WTC11 (cell line): Measurements from ENCODE around the gene TBRG1. TPM values are rescaled to one million over a fixed set of nuclear protein-coding genes. Genes with fewer than 3 reads are reported as not detected.

Experiments
- ATAC-seq: fragments of 200-7000 bp; cut with Tn5 transposase; 2 replicates; pipeline ENCODE4 v1.10.0; 2021; ENCODE audit warnings: mild to moderate bottlenecking, moderate library complexity
- CTCF ChIA-PET: fragments of 300-600 bp; sonication (Branson Sonifier 250); formaldehyde crosslinking; loops from one replicate; lab custom pipeline; 2021; ENCODE audit warnings: antibody characterized with exemption; lab: Charles Lee
- POLR2A ChIA-PET: fragments of 350-600 bp; sonication (Branson Sonifier 250); formaldehyde crosslinking; loops from one replicate; lab custom pipeline; 2021; ENCODE audit warnings: antibody characterized with exemption; lab: Charles Lee
- DNase-seq: peaks from one replicate; pipeline ENCODE4 v3.0.0; 2021; ENCODE audit warnings: low spot score
- H3K27ac Mint-ChIP-seq: 2 replicates; pipeline ENCODE4 v1.8.0; 2021; ENCODE audit warnings: mixed read lengths
- H3K27me3 Mint-ChIP-seq: 2 replicates; pipeline ENCODE4 v1.8.0; 2021; ENCODE audit warnings: low read depth, mild to moderate bottlenecking, moderate library complexity, mixed read lengths
- H3K36me3 Mint-ChIP-seq: 2 replicates; pipeline ENCODE4 v1.8.0; 2021; ENCODE audit warnings: mixed read lengths
- H3K4me1 Mint-ChIP-seq: 2 replicates; pipeline ENCODE4 v1.8.0; 2022; ENCODE audit warnings: mixed read lengths
- H3K4me3 Mint-ChIP-seq: 2 replicates; pipeline ENCODE4 v1.8.0; 2021; ENCODE audit warnings: mild to moderate bottlenecking, moderate library complexity, mixed read lengths
- H3K9me3 Mint-ChIP-seq: 2 replicates; pipeline ENCODE4 v1.8.0; 2021; ENCODE audit warnings: mixed read lengths
- CREM ChIP-seq: sonication (generic); formaldehyde crosslinking; IDR thresholded peaks from 2 replicates; pipeline ENCODE4 v1.8.1; 2022; ENCODE audit warnings: mild to moderate bottlenecking, missing genetic modification reagents, moderate library complexity
- CTCF ChIP-seq: fragments of 200-600 bp; IDR thresholded peaks from 2 replicates; pipeline ENCODE4 v1.8.0; 2022; ENCODE audit warnings: antibody characterized with exemption
- E2F1 ChIP-seq: sonication (generic); formaldehyde crosslinking; IDR thresholded peaks from 2 replicates; pipeline ENCODE4 v1.8.0; 2022; ENCODE audit warnings: mild to moderate bottlenecking, missing genetic modification reagents
- E2F4 ChIP-seq: sonication (generic); formaldehyde crosslinking; IDR thresholded peaks from 2 replicates; pipeline ENCODE4 v1.8.1; 2022; ENCODE audit warnings: low read depth, mild to moderate bottlenecking, moderate library complexity, missing genetic modification reagents, borderline replicate concordance
- ERG ChIP-seq: fragments of 250-450 bp; sonication (Bioruptor Pico); IDR thresholded peaks from 2 replicates; pipeline ENCODE4 v1.8.0; 2021; ENCODE audit warnings: mild to moderate bottlenecking
- GABPB1 ChIP-seq: sonication (generic); formaldehyde crosslinking; IDR thresholded peaks from 2 replicates; pipeline ENCODE4 v1.8.1; 2023; ENCODE audit warnings: mild to moderate bottlenecking, missing genetic modification reagents
- HMGXB4 ChIP-seq: sonication (generic); formaldehyde crosslinking; IDR thresholded peaks from 2 replicates; pipeline ENCODE4 v1.8.1; 2023; ENCODE audit warnings: mild to moderate bottlenecking, moderate library complexity, missing genetic modification reagents
- MLX ChIP-seq: sonication (generic); formaldehyde crosslinking; IDR thresholded peaks from 2 replicates; pipeline ENCODE4 v1.8.1; 2023; ENCODE audit warnings: mild to moderate bottlenecking, missing genetic modification reagents, moderate library complexity
- MYBL2 ChIP-seq: sonication (generic); formaldehyde crosslinking; IDR thresholded peaks from 2 replicates; pipeline ENCODE4 v1.8.1; 2023; ENCODE audit warnings: mild to moderate bottlenecking, moderate library complexity, missing genetic modification reagents
- NR3C1 ChIP-seq: sonication (generic); formaldehyde crosslinking; conservative IDR thresholded peaks from 2 replicates; pipeline ENCODE4 v1.8.1; 2023; ENCODE audit warnings: low read depth, mild to moderate bottlenecking, missing genetic modification reagents
- ZNF121 ChIP-seq: sonication (generic); formaldehyde crosslinking; IDR thresholded peaks from 2 replicates; pipeline ENCODE4 v1.8.0; 2023; ENCODE audit warnings: missing genetic modification reagents
- ZNF317 ChIP-seq: sonication (generic); formaldehyde crosslinking; IDR thresholded peaks from 2 replicates; pipeline ENCODE4 v1.8.1; 2023; ENCODE audit warnings: low read depth, mild to moderate bottlenecking, moderate library complexity, missing genetic modification reagents, borderline replicate concordance
- total RNA-seq: library from RNA; stranded (reverse); gene quantifications from 3 replicates; pipeline ENCODE4 v1.2.3, GENCODE V29; 2021
- TF ChIP-seq, protein P1 (sequence below): sonication (generic); formaldehyde crosslinking; conservative IDR thresholded peaks from 2 replicates; pipeline ENCODE4 v1.8.1; 2023; ENCODE audit warnings: mild to moderate bottlenecking, low read depth, missing genetic modification reagents, moderate library complexity
- TF ChIP-seq, protein P2 (sequence below): sonication (generic); formaldehyde crosslinking; conservative IDR thresholded peaks from 2 replicates; pipeline ENCODE4 v1.8.1; 2022; ENCODE audit warnings: mild to moderate bottlenecking, missing genetic modification reagents

The TBRG1 gene
- total RNA-seq, 1 experiment from 2014 or later = 30.0 TPM

- TF ChIP-seq, protein P1, sequence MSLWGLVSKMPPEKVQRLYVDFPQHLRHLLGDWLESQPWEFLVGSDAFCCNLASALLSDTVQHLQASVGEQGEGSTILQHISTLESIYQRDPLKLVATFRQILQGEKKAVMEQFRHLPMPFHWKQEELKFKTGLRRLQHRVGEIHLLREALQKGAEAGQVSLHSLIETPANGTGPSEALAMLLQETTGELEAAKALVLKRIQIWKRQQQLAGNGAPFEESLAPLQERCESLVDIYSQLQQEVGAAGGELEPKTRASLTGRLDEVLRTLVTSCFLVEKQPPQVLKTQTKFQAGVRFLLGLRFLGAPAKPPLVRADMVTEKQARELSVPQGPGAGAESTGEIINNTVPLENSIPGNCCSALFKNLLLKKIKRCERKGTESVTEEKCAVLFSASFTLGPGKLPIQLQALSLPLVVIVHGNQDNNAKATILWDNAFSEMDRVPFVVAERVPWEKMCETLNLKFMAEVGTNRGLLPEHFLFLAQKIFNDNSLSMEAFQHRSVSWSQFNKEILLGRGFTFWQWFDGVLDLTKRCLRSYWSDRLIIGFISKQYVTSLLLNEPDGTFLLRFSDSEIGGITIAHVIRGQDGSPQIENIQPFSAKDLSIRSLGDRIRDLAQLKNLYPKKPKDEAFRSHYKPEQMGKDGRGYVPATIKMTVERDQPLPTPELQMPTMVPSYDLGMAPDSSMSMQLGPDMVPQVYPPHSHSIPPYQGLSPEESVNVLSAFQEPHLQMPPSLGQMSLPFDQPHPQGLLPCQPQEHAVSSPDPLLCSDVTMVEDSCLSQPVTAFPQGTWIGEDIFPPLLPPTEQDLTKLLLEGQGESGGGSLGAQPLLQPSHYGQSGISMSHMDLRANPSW = no peak
- TF ChIP-seq ZNF317 (CRISPR knock-in tag) = no peak
These were observed 21.2 kb downstream of the TBRG1 start (continued) for GRCh38 chr11:124643605-124644425.

GRCh38 chr11:124644426-124645280 lies 22.0 kb downstream of the TBRG1 start:
- Mint-ChIP-seq H3K4me1 (peaks cover 6% of the 10 kb centered on the region), H3K4me3 (peak overlapping the region; percentile 14; the same call in 1 of the 2 replicates), H3K27ac (no peak overlapping the region), H3K36me3 (peaks cover 9% of the 10 kb centered on the region; the same call in 1 of the 2 replicates), H3K9me3 (peaks cover 9% of the 10 kb centered on the region), H3K27me3 (peaks cover 3% of the 10 kb centered on the region)
- POLR2A ChIA-PET = no interaction called here
- TF ChIP-seq HMGXB4 (CRISPR knock-in tag) = 0 out of 2 replicates have a peak, but pooled peaks have one; percentile 42
- no peak for TF ChIP-seq MYBL2 (CRISPR knock-in tag)
- no peak for TF ChIP-seq ERG (CRISPR knock-in tag)
- TF ChIP-seq, protein P1 = no peak
- no peak for TF ChIP-seq E2F4 (CRISPR knock-in tag)
- TF ChIP-seq E2F1 (CRISPR knock-in tag) = no peak
- TF ChIP-seq NR3C1 = no peak
- TF ChIP-seq, protein P2, sequence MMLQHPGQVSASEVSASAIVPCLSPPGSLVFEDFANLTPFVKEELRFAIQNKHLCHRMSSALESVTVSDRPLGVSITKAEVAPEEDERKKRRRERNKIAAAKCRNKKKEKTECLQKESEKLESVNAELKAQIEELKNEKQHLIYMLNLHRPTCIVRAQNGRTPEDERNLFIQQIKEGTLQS (CRISPR knock-in tag) = no peak
- peak; percentile 66 for TF ChIP-seq CTCF
- no peak for TF ChIP-seq GABPB1 (CRISPR knock-in tag)
- no peak for TF ChIP-seq CREM (CRISPR knock-in tag)
- no peak for TF ChIP-seq MLX (CRISPR knock-in tag)
- no peak for TF ChIP-seq ZNF121 (CRISPR knock-in tag)
- DNase-seq = peak; percentile 49
- peak; percentile 83 for ATAC-seq
- CTCF ChIA-PET = interaction anchor here (0.6 to 2.0 kb wide), 21 partner anchors 10 to 798 kb away, joined by 3 to 9 read pairs (median 4); partner anchors contain the start of genes ESAM, NRGN, SIAE and SPA17
